Suppressor macrophage treated with lipopolysaccharide for 1 hour (primary cell): ENCODE results near the gene STON1.
A peak's percentile ranks its signal among the peaks of the same experiment; 100 is the strongest.
"Not testable (repeated sequence)": the region's sequence is repeated elsewhere in the genome, so short reads cannot be mapped to it uniquely, and the experiment has no call there.

Experiments used
- DNase-seq, 3 donors: peaks; one replicate each; pipeline ENCODE4 v3.0.0-alpha.2; 2020 to 2022

Gene STON1

DNA sequence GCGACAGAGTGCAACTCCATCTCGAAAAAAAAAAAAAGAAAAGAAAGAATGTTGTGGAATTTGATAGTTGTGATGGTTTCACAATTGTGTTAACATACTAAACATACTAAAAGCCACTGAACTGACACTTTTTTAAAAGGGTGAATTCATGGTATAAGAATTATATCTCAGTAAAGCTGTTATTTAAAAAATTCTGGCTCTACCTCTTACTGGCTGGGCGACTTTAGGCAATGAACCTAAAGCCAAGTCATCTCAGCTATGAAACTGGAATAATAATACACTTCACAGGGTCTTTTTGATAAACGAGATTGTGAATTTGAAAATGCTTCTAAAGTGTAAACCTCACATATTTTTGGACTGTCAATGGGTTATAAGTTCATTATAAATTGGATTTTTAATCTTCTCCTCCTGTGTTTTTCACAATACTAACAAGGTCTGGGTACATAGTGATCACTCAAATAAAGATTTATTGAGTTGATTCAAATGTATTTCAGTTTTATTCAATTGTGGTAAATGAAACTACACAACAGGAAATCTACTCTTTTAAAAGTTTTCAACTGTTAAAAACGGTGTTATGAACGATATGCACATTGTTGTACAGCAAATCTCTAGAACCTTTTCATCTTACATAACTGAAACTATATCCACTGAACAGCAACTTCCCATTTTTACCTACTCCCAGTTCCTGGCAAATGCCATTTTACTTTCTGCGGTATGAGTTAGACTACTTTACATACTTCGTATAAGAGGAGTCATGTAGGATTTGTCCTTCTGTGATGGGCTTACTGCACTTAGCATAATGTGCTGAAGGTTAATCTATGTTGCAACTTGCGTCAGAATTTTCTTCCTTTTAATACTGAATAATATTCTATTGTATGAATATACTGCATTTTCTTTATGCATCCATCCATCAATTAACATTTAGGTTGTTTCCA, 44.7 kb downstream of the STON1 start:
- DNase-seq = peak; percentile 10 to 31 (median 27)

DNA sequence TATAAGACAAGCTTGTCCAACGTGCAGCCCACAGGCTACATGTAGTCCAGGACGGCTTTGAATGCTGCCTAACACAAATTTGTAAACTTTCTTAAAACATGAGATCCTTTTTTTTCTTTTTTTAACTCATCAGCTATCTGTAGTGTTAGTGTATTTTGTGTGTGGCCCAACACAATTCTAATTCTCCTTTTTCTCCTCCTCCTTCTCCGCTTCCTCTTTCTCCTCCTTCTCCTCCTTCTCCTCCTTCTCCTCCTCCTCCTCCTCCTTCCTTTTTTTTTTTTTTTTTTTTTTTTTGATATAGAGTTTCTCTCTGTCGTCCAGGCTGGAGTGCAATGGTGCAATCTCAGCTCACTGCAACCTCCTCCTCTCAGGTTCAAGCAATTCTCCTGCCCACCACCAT, 48.4 kb downstream of the STON1 start:
- DNase-seq = peak in 1 of 3 donors; percentile 5

DNA sequence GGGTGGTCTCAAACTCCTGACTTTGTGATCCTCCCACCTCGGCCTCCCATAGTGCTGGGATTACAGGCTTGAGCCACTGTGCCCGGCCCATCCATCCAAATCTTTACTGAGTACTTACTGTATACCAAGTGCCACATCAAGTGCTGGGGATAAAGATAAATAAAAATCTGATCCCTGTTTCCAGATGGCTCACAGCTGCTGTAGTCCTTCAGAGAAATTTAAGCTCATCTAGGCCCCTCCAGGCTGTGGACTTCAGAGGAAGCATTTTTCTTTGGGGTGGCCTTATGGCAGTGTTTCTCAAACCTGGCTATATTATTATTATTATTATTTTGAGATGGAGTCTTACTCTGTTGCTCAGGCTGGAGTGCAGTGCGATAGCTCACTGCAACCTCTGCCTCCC, 54.0 kb downstream of the STON1 start:
- DNase-seq = no peak

DNA sequence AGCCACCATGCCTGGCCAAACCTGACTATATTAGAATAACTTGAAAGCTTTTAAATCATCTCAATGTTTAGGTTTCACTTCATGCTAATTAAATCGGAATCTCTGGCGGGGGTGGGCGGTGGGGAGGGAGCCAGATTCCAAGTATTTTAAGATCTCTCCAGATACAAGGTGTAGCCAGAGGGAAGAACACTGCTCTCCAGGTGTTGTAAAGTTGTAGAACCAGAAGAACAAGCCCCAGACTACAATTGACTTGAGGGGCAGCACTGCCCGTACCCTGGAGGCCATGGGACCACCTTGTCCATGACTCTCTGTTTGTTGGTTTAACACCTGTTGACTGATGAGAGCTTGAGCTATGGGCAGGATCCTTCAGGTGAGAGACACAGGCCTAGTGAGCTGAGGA, 54.6 kb downstream of the STON1 start:
- DNase-seq = no peak

DNA sequence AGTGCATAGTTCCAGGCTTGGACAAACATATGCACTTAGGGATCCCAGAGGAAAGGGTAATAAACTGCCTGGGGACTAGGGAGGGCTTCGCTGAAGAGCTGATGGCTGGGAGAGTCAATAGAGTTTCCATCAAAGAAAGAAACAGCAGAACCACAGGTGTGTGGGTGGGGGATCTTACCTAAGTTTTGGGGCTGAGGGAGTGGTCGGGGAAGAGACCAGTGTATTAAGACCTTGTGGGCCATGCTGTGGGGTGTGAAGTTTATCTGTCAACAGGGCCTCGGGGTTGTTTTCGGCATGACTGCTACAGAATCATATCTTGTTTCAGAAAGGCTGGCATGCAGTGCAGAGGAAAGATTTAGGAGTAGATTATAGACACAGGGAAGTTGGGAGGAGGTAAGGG, 56.5 kb downstream of the STON1 start:
- DNase-seq = no peak

DNA sequence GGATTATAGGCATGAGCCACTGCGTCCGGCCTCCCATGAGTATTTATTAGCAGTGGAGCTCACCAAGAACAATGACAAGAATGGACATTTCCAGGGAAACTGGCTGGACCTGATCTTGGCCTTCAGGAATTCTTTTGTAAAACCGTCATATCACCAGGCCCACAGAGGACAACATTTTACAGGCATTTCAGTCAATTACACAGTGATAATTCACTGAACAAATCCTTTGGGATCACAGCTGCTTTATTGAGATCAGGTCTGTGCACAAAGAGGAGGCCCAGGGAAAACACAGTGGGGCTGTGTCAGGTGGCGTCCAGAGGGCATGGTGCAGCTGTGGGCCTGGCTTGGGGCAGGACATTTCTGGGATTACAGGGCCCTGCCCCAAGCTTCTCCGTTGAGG, 57.6 kb downstream of the STON1 start:
- DNase-seq = no peak

DNA sequence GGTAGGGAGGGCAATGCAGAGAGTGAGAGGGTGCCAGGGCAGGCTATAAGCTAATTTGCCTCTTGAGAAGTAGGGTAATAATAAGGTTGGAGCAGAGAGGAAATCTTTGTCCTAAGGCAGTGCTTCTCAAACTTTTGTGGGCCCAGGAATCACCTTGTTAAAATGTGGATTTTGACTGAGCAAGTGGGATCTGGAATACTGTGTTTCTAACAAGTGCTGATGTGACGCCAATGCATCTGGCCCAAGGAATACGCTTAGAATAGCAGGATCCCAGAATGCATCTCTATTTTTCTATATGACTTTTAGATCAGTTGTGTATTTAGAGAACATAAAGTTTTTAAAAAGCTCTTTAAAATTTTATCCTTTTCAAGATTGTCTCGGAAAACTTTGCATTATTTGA, 58.0 kb downstream of the STON1 start:
- no peak for DNase-seq

DNA sequence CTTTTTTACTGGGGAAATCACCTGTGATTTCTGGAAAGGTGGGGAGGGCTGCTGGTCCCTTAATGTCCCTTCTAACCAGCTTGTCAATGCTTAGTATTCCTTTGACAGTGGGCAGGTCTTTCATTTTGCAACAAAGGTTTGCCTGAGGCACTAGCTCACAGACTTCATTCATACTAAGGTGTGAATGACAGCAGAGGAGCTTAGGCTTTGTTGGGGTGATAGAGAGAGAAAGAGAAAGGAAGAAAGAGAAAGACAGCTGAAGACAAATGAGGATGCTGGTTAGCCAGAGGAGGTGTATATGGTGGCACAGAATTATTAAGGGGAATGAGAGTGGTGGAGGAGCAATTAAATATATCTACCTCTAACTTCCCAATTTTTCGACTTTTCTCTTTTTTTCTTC, 58.8 kb downstream of the STON1 start:
- DNase-seq = peak in 1 of 3 donors; percentile 20

DNA sequence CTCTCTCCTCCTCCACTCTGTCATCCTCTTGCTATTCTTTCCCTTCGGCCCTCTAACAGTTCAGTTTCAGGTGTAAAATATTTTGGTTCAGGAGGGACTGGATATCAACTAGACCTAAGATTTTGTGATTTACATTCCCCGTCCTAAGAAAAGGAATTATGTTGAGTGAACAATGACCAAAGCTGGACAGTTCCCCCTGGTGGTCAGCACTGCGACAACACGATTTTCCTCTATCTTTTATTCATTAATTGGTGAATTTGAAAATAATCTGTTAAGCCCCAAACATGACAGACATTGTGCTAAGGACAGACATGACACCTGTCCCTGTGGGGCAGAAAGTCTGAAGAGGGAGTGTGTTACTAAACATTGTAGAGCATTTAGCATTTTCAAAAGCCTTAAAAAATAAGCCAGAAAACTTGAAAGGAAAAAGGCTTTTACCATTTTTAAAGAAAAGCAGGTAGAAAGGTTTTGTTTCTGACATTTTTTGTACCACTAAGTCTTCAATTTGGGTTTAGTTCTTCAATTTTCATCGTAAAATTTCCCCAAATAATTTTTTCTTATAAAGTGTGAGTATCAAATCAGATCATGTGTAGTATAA, 59.3 kb downstream of the STON1 start:
- peak; percentile 51 to 61 (median 57) for DNase-seq

DNA sequence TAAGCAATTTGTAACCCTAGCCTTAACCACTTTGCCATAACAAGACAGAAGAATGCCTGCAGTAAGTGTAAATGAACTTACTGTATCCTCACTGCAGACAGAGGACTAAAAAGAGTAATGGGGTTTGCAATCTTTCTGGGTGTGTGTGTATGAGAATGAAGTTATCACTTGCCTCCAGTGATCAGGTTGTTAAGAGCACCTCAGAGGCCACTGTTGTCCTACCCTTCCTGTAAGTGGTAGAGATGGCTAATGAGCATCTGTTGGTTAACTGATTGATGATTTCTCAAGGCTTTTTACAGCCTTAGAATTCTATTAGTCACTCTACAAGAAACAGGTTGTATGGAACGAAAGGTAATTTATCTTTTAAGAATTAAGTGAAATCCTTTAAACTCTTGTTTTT, 60.1 kb downstream of the STON1 start:
- DNase-seq = no peak

DNA sequence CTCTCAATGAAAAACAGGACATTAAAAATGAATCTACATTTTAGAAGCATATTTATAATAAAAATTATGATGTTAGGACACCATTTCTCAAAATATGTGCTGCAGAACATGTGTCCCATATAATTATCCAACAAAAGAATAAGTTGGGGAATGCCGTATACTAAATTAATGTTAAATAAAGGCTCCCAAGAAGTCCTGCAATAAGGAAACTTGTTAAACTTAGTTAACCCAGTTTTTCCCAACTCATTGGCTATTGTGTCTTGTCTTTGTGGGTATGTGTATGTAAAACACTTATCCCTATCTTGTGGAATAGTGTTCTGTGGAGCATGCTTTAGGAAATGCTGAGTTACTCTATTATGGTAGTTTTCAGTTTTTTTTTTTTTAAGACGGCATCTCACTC, 62.1 kb downstream of the STON1 start:
- DNase-seq = no peak

DNA sequence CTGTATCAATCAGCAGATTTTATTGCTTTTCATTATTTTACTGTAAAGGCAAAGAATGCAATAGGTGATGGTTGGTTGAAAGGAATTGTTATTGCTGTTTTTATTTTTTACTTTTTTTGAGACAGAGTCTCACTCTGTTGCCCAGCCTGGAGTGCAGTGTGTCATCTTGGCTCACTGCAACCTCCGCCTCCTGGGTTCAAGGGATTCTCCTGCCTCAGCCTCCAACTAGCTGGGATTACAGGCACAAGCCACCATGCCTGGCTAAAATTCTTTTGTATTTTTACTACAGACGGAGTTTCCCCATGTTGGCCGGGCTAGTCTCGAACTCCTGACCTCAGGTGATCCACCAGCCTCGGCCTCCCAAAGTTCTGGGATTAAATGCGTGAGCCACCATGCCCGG, 66.8 kb downstream of the STON1 start:
- DNase-seq = not testable (repeated sequence)

DNA sequence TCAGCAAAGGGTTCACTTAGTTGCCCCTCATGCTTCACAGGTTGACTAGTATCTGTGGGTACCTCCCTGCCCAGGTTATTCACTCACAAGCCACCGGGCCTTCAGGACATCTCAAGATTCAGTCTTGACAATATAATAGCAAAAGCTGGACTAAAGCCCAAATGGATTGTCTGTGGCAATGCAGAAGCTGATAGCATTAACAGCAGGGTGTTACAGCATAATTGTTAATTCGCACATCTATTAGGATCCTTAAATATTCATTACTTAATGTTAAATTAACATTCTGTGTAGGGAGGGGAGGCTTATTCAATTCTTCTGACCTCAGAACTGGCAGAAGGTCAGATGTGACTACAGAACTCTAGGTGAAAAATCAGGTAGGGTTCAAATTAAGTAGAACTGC, 67.5 kb downstream of the STON1 start:
- no peak for DNase-seq

DNA sequence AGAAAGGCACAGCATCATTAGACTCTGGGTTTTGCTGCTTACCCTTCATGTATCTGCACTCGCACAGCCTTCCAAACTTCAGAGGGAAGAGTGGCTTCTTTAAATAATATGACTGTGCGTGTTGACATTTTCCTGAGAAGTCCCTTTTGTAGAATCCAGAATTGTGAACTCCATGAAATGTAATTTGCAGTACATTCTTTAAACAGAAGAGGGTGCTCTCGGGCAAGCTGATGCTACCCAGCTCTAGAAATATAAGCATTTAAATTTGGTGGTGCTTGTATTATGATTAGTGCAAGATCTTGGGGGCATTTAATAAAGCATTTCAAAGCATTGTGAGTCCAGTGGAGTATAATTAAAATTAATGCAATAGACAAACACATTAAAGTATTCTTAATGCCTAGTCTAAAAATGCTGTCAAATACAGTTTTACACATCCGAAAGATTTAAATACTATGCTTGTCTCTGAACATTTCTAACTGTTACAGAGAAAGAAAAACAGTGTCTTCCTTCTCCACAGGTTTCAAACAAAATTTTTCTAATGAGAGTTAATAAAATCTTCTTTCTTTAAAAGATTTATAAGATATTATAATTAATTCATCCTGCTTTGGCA, 70.4 kb downstream of the STON1 start:
- peak; percentile 57 to 62 (median 60) for DNase-seq

DNA sequence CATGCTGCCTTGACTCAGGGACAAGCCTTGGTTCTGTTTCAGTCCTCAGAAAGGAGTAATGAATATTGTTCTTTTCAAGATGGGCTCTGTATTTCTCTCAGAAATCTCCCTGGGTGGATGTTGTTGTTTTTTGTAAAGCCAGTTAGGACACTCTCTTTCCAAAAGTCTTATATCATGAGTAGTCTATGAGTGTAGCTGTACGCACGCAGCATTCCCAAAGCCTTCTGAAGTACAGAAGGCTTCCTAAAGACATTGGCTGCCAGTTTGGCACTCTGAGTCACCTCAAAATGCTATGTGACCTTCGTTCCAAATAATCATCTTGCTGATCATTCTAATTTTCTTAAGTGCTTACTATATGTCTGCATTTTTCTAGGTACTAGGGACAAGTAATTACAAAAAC, 71.0 kb downstream of the STON1 start:
- no peak for DNase-seq

DNA sequence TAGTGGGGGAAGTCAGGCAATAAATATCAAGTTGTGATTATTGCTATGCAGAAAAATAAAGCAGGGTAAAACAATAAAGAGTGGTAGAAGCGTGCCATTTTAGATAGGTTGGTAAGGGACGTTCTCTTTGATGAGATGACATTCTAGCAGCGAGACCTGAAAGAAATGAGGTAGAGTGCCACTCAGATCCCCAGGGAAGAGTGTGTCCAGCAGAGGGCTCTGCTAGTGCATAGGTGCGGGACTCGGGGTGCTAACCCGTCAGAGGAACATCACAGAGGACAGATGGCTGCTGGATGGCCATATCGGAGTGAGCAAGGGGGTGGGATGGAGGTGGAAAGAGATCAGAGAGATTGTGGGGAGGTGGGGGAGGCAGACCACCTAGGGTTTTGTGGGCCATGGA, 71.4 kb downstream of the STON1 start:
- peak in 2 of 3 donors; percentile 6 to 24 for DNase-seq

DNA sequence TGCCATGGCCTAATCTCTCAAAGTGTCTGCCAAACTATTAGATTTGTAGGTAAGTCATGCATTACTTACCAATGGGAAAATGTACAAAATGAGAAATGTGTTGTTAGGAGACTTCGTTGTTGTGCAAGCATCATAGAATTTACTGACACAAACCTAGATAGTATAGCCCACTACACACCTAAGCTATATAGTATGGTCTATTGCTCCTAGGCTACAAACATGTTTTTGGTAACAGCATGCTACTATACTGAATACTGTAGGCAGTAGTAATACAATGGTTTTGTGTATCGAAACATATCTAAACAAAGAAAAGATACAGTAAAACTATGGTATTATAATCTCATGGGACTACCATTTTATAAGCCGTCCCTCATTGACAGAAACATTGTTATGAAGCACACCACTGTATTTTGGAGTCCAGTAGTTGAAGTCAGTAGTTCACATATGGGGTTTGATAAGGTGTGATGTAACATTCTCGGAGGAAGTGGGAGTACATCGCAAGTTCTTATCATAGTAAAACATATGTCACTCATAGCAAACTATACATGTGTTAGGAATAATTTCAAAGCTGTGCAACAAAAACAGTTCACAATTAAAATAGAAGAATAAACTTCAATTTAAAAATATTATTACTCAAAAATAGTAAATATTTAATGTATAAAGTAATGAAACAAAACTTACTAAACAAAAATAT, 75.7 kb downstream of the STON1 start:
- no peak for DNase-seq

DNA sequence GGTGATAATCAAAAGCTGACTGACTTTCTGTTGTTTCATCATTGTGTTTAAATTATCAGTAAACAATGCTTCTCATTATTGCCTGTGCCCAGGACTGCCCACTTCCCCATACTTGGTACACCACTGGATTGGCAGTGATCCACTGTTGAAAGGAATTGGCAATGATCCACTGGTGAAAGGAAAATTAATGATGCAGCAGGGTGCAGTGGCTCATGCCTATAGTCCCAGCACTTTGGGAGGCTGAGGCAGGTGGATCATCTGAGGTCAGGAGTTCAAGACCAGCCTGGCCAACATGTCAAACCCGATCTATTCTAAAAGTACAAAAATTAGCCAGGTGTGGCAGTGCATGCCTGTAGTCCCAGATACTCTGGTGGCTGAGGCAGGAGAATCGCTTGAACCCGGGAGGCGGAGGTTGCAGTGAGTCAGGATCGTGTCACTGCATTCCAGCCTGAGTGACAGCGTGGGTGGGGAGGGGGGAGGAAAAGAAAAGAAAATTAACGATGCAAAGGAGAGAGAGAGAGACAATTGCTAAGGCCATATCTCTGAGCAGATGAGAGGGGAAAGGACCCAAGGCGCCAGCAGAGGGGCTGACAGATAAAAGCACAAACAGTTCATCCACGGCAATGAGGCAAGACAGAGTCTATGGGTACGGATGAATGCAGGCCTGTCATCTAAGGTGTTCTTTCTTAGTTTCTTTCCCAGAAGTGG, 77.5 kb downstream of the STON1 start:
- no peak for DNase-seq

DNA sequence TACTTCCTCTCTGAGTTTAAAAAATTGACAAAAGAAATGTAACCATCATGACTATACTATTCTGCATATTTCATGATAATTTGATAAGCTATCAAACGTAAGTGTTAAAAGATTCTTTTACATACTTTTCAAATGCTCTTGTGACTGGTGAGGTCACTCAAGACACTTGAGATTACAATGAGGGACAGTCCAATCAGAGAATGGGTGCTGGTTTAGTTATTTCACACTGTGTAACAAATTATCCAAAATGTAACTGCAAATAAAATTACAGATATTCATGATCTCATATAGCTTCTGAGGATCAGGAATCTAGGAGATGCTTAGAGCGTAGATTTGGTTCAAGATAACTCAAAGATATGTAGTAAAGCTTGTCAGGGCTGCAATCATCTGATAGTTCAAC, 83.3 kb downstream of the STON1 start:
- DNase-seq = no peak

DNA sequence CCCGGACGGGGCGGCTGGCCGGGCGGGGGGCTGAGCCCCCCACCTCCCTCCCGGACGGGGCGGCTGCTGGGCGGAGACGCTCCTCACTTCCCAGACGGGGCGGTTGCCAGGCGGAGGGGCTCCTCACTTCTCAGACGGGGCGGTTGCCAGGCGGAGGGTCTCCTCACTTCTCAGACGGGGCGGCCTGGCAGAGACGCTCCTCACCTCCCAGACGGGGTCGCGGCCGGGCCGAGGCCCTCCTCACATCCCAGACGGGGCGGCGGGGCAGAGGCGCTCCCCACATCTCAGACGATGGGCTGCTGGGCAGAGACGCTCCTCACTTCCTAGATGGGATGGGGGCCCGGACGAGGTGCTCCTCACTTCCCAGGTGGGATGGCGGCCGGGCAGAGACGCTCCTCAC, 84.6 kb downstream of the STON1 start:
- DNase-seq = not testable (repeated sequence)

DNA sequence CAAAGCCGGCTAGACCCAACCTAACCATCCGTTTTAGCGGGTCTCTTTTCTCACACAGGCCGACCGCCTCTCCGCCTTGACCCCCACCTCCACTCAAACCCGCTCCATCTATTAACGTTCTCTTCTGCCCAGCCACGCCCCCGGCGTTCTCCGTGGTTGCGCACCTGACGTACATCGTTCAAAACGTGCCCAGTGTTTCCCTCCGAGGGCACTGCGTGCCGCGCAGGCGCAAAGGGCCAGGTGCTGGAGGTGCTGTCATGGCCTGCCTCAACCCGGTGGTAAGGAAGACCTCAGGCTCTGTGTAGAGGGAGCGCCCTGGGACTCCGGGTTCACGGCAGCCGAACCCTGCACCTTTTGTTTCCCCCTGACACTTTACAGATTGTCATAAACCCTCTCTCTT, 87.7 kb downstream of the STON1 start, which contains the start of gene GTF2A1L:
TSS of gene GTF2A1L (plus strand) at position 239 of the 400 bp plus-strand sequence. CDS start at position 258, 19 bp downstream.
- no peak for DNase-seq

DNA sequence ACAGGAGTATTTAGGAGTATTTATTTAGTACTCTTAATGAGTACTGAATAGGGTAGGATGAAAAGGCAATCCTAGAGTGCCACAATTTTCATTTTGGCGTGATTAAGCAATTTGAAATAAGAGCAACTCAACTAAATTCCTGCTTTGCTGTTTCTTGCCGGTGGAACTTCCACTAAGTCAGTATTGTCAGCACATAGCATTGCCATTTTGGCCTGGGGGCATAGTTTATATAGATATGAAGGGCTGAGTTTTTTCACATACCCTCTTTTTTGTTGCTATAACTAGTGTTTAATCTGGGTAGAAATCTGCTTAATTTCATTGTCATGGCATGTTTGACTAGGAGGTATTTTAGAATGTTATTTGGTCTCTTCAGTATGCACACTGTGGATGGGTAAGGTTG, 89.6 kb downstream of the STON1 start:
- DNase-seq = no peak

DNA sequence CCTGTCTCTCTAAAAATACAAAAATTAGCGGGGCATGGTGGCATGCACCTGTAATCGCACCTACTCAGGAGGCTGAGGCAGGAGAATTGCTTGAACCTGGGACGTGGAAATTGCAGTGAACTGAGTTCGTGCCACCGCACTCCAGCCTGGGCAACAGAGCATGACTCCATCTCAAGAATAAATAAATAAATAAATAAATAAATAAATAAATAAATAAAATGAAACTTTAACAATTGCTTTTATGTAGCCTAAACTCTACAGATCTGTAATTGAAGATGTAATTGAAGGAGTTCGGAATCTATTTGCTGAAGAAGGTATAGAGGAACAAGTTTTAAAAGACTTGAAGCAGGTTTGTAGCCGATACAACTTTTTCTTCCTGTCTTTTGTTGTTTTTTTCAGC, 90.7 kb downstream of the STON1 start:
- no peak for DNase-seq
